B cell (primary cell): ENCODE measurements around the gene PARD6A. TPM values are rescaled to one million over a fixed set of nuclear protein-coding genes. Genes with fewer than 3 reads are reported as not detected.

Experiments used
- ATAC-seq: fragments of 200-7000 bp; cut with Tn5 transposase; one replicate; pipeline ENCODE4 v1.10.0; 2021; ENCODE audit warnings: low read depth, mild to moderate bottlenecking, moderate number of reproducible peaks, moderate library complexity
- CTCF ChIA-PET: fragments of 350-600 bp; sonication (Branson Sonifier 250); formaldehyde crosslinking; loops from one replicate; lab custom pipeline; 2021; ENCODE audit warnings: antibody characterized with exemption, inconsistent platforms; lab: Charles Lee
- POLR2A ChIA-PET: fragments of 350-600 bp; sonication (Branson Sonifier 250); formaldehyde crosslinking; loops from one replicate; lab custom pipeline; 2021; ENCODE audit warnings: antibody characterized with exemption; lab: Charles Lee
- DNase-seq: peaks from one replicate; pipeline ENCODE4 v3.0.0; 2013
- H2AFZ ChIP-seq: 2 replicates; pipeline ENCODE4 v1.6.1; 2012; ENCODE audit warnings: mild to moderate bottlenecking, low read depth, low read length; ENCODE audit not compliant: insufficient read depth, poor library complexity, severe bottlenecking
- H3K27ac ChIP-seq, 2 donors: 1 replicate in 1 of 2; 2 replicates in 1 of 2; pipeline ENCODE4 v1.5.1; 2012 to 2013; ENCODE audit warnings: low read length in 2 of 2, mild to moderate bottlenecking in 2 of 2, moderate library complexity in 1 of 2
- H3K27me3 ChIP-seq, 4 experiments: fragments of 200-600 bp in 1 of 4; sonication (generic) in 1 of 4; replicated peaks in 1 of 4; 1 replicate in 2 of 4; 2 replicates in 2 of 4; pipeline versions ENCODE4 v1.6.1 to v1.7.0; 2013 to 2016; ENCODE audit warnings: low read length in 3 of 4, mild to moderate bottlenecking in 2 of 4, mixed read lengths in 1 of 4, moderate library complexity in 1 of 4; ENCODE audit not compliant: insufficient read depth in 4 of 4, control insufficient read depth in 3 of 4; ENCODE audit errors: control extremely low read depth in 1 of 4
- H3K36me3 ChIP-seq, 2 experiments: replicated peaks in 1 of 2; 1 replicate in 1 of 2; 2 replicates in 1 of 2; pipeline versions ENCODE4 v1.6.1 to v1.7.1; 2013; ENCODE audit warnings: low read length in 1 of 2; ENCODE audit not compliant: insufficient read depth in 2 of 2, control insufficient read depth in 1 of 2; ENCODE audit errors: control extremely low read depth in 1 of 2, extremely low read depth in 1 of 2
- H3K4me1 ChIP-seq, 2 donors: fragments of 200-600 bp in 1 of 2; sonication (generic) in 1 of 2; 1 replicate in 1 of 2; 2 replicates in 1 of 2; pipeline versions ENCODE4 v1.5.1 to v1.6.1; 2013 to 2017; ENCODE audit warnings: low read length in 2 of 2; ENCODE audit not compliant: control insufficient read depth in 2 of 2, insufficient read depth in 2 of 2
- H3K4me2 ChIP-seq: replicated peaks from 2 replicates; pipeline ENCODE3; 2012; ENCODE audit warnings: mild to moderate bottlenecking, low read depth, low read length; ENCODE audit not compliant: poor library complexity, severe bottlenecking
- H3K4me3 ChIP-seq, 5 experiments: fragments of 200-600 bp in 1 of 5; sonication (generic) in 1 of 5; 1 replicate in 3 of 5; 2 replicates in 2 of 5; pipeline versions ENCODE4 v1.5.1 to v1.7.0; 2011 to 2016; ENCODE audit warnings: low read length in 4 of 5, mild to moderate bottlenecking in 4 of 5, low read depth in 2 of 5, control low read depth in 1 of 5, moderate library complexity in 1 of 5; ENCODE audit not compliant: insufficient read depth in 1 of 5; ENCODE audit errors: control extremely low read depth in 1 of 5, extremely low read depth in 1 of 5
- H3K79me2 ChIP-seq: fragments of 200-600 bp; sonication (generic); one replicate; pipeline ENCODE4 v1.6.0; 2016; ENCODE audit warnings: low read length; ENCODE audit not compliant: control insufficient read depth, insufficient read depth
- H3K9ac ChIP-seq: fragments of 200-600 bp; sonication (generic); 2 replicates; pipeline ENCODE4 v1.6.1; 2017; ENCODE audit warnings: mild to moderate bottlenecking, low read length, moderate library complexity
- H3K9me3 ChIP-seq, 3 donors: one replicate each; pipeline versions ENCODE4 v1.6.1 to v1.7.1; 2013; ENCODE audit warnings: low read length in 2 of 3; ENCODE audit not compliant: control insufficient read depth in 2 of 3, insufficient read depth in 1 of 3; ENCODE audit errors: control extremely low read depth in 1 of 3
- H4K20me1 ChIP-seq: 2 replicates; pipeline ENCODE4 v1.6.0; 2012; ENCODE audit warnings: mild to moderate bottlenecking, low read length; ENCODE audit not compliant: insufficient read depth, control insufficient read depth, poor library complexity, severe bottlenecking
- H3K27ac Mint-ChIP-seq: one replicate; pipeline ENCODE4 v1.8.0; 2021; ENCODE audit warnings: mixed read lengths
- H3K27me3 Mint-ChIP-seq: one replicate; pipeline ENCODE4 v1.8.0; 2021; ENCODE audit warnings: mixed read lengths
- H3K4me1 Mint-ChIP-seq: one replicate; pipeline ENCODE4 v1.8.0; 2021; ENCODE audit warnings: mixed read lengths
- H3K4me3 Mint-ChIP-seq: one replicate; pipeline ENCODE4 v1.8.0; 2021; ENCODE audit warnings: mixed read lengths
- H3K9me3 Mint-ChIP-seq: one replicate; pipeline ENCODE4 v1.8.0; 2022; ENCODE audit warnings: mixed read lengths; ENCODE audit not compliant: insufficient read depth
- CTCF ChIP-seq: fragments of 200-600 bp; IDR thresholded peaks from one replicate; pipeline ENCODE4 v1.8.0; 2022; ENCODE audit warnings: antibody characterized with exemption, mild to moderate bottlenecking
- EZH2 ChIP-seq: IDR thresholded peaks from 2 replicates; pipeline ENCODE4 v1.6.1; 2012; ENCODE audit warnings: borderline replicate concordance, low read depth, mild to moderate bottlenecking, moderate library complexity, low read length; ENCODE audit not compliant: insufficient read depth, poor library complexity, severe bottlenecking
- WGBS: methylation state at CpG from one replicate; pipeline ENCODE4 v1.1.5; 2013; ENCODE audit warnings: missing lambda C conversion rate; ENCODE audit not compliant: insufficient coverage; 5-methylcytosine and 5-hydroxymethylcytosine counted together
- intact Hi-C: fragments of 100-400 bp; cut with micrococcal nuclease; formaldehyde crosslinking; loops from one replicate; pipeline ENCODE4 v1.10.0; 2022
- polyA plus RNA-seq: library from polyadenylated mRNA; depleted of rRNA; stranded (reverse); fragments of >200 nt; gene quantifications from 2 replicates; pipeline ENCODE4 v1.2.3, GENCODE V29; 2012
- total RNA-seq, 2 donors: library from RNA; stranded (reverse); fragments of 120-200 nt in 1 of 2; gene quantifications; 1 replicate in 1 of 2; 2 replicates in 1 of 2; pipeline versions ENCODE4 v1.2.3 to v1.2.4, GENCODE V29; 2013 to 2022

PARD6A gene
- total and polyA plus RNA-seq, 2 donors (not counting 1 experiment from before 2014, with no cell fraction given) = 14.8 to 15.9 TPM

GRCh38 chr16:67657751-67658518 lies 2.8 kb upstream of the PARD6A start:
- peaks cover 14 to 23% of the 10 kb centered on the region in 2 donors for H3K4me1 ChIP-seq
- H4K20me1 ChIP-seq = peaks cover 25% of the 10 kb centered on the region
- H3K9me3 ChIP-seq = no peaks in the 10 kb centered on the region
- Mint-ChIP-seq H3K27me3 (no peaks in the 10 kb centered on the region), H3K4me3 (peak overlapping the region; percentile 97), H3K27ac (peak overlapping the region; percentile 37), H3K9me3 (no peaks in the 10 kb centered on the region), H3K4me1 (peaks cover 28% of the 10 kb centered on the region)
- peaks cover 0 to 41% of the 10 kb centered on the region in 2 experiments for H3K36me3 ChIP-seq
- H3K27ac ChIP-seq = no peak overlapping the region
- no peak for ATAC-seq
- no peak overlapping the region for H3K4me3 ChIP-seq
- H3K79me2 ChIP-seq = peaks cover 8% of the 10 kb centered on the region
- DNase-seq = peak; percentile 23
- TF ChIP-seq EZH2 = no peak
- TF ChIP-seq CTCF = no peak
- no peaks in the 10 kb centered on the region for H3K27me3 ChIP-seq
- no peak overlapping the region for H2AFZ ChIP-seq
- WGBS = 93% methylated on average over 18 of the region's 18 CpGs
- ChIA-PET POLR2A (interaction anchor here (0.9 to 2.3 kb wide), 4 partner anchors 9 to 137 kb away, joined by 3 to 14 read pairs (median 5); no protein-coding TSS in a partner anchor), CTCF (interaction anchor here (1.0 to 2.3 kb wide), 4 partner anchors 13 to 176 kb away, joined by 3 to 10 read pairs (median 7); partner anchors contain the start of genes CARMIL2 and CTCF)
- intact Hi-C loops = no loop called here
- H3K9ac ChIP-seq = no peak overlapping the region
- no peak overlapping the region for H3K4me2 ChIP-seq
